IMR-90 (cell line): ENCODE data around the gene SPAG7. TPM values are rescaled to one million over a fixed set of nuclear protein-coding genes. Genes with fewer than 3 reads are reported as not detected.

Experiments used
- SMC3 ChIP-seq: fragments of 150-350 bp; IDR thresholded peaks from 2 replicates; pipeline ENCODE4 v1.6.1; 2016; ENCODE audit warnings: low read depth, mild to moderate bottlenecking, antibody characterized with exemption, low read length, moderate library complexity
- polyA plus RNA-seq, 3 experiments: library from polyadenylated mRNA; depleted of rRNA; stranded (reverse); fragments of >200 nt; gene quantifications; 2 replicates each; pipeline ENCODE4 v1.2.3, GENCODE V29; 2012; ENCODE audit warnings: low replicate concordance in 1 of 3
- total RNA-seq: library from RNA; depleted of rRNA; stranded (reverse); fragments of >200 nt; gene quantifications from 2 replicates; pipeline ENCODE4 v1.2.3, GENCODE V29; 2012
- TF ChIP-seq, protein P1 (sequence below): fragments of 150-350 bp; IDR thresholded peaks from 2 replicates; pipeline ENCODE4 v1.6.1; 2017; ENCODE audit warnings: mild to moderate bottlenecking, antibody characterized with exemption, low read length, low read depth

The SPAG7 gene
- total and polyA plus RNA-seq, 2 of the 4 experiments (the other 2 are of a cell fraction), result 50.2 to 108 TPM

DNA sequence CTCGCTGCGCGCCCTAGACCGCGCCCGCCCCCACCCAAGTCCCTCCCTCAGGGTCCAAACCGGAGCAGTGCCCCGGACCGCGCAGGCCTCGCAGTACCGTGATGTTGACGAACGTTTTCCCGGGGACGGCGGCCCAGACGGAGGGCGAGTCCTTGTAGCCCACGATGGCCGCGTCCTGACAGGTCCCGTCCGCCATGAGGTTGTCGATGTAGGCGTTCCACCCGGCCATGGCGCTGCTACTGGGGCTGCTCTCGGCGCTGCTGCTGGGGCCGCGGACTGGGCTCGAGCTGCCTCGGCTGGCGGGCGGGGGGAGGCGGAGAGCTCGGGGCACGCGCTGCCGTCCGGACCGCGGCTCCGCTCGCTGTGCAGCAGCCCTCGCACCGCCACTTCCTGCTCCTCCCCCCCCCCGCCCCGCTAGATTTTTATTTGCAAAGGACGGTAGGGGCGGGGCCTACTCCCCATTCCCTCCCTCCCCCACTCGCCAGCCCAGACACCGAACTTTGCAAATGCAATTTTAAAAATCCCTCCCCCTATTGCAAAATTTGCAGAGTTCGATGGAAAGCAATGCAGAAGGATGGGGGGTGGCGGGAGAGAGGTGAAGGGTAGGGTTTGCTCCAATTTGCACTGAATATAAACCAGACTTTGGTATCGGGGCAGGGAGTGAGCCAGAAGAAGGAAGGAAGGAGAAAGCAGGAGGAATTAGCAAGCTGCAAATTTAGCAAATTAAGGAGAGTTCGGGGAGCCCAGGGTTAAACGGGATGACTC lies 19.3 kb downstream of the SPAG7 start, which contains the start of gene PFN1 (continued):
- TF ChIP-seq, protein P1, sequence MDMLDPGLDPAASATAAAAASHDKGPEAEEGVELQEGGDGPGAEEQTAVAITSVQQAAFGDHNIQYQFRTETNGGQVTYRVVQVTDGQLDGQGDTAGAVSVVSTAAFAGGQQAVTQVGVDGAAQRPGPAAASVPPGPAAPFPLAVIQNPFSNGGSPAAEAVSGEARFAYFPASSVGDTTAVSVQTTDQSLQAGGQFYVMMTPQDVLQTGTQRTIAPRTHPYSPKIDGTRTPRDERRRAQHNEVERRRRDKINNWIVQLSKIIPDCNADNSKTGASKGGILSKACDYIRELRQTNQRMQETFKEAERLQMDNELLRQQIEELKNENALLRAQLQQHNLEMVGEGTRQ, result no peak
- no peak for TF ChIP-seq SMC3
